ENCODE measurements around the gene RALGPS1.
"Not testable (repeated sequence)": the region's sequence is repeated elsewhere in the genome, so short reads cannot be mapped to it uniquely, and the experiment has no call there.

Gene RALGPS1

DNA sequence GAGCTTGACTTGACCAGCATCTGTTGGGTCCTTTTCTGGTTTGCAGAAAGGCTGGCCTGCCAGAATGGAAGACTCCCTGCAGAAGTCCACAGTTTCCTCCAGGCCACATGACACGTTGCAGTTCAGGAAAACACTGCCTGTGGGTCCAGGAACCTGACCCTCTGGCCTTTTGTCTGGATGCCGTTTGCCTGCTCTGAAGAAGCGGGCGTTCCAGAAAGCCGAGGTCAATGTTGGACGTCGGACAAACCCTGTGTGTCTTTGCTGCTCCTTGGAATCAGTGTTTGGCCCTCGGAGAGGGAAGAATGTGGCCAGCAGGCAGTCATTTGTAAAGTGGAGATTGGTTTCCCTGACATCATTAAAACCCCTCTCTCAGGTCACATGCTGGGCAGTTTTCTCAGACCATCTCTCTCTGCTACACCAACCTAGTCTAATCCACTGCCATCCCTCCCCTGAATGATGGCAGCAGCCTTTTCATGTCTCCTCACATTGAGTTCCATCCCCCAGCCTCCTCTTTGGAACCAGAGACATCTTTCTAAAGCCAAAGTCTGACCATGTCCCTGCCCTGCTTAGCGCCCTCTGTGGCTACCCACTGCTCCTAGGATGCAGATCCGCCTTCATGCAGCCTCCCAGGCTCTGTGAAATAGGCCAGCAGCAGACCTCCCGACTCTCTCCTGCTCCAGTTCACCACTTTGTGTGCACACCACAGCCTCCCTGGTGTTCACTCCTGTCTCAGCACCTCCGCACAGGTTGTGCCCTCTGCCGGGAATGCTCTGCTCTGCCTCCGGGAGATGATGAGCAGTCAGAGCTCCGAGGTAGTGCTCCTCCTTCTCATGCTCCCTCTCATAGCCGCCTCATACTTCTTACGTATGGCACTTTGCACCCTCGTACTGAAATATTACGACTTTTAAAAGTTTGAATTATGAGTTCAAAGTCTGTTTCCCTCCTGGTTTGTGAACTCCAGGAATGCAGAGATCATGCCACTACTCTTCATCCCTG, 75.6 kb downstream of the RALGPS1 start:
- no peak for DNase-seq

GRCh38 chr9:126991183-126991582, 76.6 kb downstream of the RALGPS1 start:
- no peak for DNase-seq

DNA sequence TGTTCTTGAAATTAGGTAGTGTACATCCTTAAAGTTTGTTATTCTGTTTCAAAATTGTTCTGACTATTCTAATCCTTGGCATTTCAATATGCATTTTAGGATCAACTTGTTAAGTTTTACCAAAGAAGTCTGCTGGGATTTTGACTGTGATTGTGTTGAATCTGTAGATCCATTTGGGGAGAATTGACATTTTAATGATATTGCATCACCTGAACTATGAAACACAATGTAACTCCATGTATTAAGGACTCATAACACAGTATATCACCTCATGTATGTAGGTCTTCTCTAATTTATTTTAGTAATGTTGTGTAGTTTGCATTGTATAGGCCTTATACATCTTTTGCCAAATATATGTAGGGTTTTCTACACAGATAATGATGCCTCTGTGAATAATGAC, 77.8 kb downstream of the RALGPS1 start:
- no peak for DNase-seq

DNA sequence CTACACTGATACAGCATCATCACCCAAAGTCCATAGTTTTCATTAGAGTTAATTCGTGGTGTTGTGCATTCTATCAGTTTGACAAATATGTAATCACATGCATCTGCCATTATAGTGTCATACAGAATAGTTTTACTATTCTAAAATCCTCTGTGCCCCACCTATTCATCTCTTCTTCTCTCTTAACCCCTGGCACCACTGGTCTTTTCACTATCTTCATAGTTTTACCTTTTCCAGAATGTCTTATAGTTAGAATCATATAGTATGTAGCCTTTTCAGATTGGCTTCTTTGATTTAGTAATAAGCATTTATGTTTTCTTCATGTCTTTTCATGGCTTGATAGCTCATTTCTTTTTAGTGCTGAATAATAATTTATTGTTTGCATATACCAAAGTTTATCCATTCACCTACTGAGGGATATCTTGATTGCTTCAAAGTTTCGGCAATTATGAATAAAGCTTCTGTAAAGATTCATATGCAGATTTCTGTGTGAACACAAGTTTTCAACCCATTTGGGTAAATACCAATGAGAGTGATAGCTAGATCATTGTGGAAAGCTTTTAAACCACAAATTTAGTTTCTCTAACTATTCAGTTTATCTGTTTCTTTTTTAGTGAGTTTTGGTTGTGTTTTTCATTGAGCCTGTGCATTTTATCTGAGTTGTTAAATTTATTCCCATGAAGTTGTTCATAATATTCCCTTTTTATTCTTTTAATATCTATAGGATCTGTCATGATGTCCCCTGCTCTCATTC, 84.9 kb downstream of the RALGPS1 start:
- DNase-seq, result no peak

DNA sequence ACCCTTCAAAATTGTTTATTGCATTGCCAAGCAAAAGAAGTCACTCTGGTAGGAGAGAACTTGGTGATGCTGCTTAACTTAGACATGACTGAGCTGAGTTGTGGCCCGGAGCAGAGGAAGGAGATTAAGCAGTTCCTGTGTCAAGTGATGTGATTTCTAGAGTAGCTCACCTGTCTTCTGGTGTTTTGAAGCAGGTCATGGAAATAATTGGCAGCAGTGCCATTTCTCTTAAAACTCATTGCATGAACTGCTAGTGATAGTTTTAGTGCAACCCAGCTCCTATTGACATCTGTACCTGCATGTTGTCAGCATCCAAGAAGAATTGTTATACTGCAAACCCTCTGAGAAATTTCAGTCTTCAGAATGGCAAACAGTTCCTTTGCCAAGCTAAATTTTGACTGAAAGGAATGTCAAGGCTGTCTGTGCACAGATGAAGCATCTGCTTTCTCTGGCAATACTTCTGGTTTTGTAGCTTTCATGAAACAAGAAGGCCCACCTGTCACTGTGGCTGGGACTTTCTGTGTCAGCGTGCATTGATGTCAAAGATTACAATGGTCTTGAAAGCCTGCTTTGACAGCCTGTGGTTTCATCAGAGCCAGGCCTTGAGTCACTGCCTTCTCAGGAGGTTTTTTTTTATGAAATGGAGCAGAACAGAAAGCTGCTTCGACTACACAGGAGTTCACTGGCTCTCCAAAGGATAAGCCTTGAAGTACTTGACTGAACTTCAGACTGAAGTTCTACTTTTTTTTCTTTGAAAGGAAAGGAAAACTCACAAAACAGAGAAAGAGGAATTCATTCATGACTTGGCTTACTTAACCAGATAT, 90.6 kb downstream of the RALGPS1 start:
- no peak for DNase-seq

GRCh38 chr9:127005770-127006314, 91.3 kb downstream of the RALGPS1 start:
- no peak for DNase-seq

DNA sequence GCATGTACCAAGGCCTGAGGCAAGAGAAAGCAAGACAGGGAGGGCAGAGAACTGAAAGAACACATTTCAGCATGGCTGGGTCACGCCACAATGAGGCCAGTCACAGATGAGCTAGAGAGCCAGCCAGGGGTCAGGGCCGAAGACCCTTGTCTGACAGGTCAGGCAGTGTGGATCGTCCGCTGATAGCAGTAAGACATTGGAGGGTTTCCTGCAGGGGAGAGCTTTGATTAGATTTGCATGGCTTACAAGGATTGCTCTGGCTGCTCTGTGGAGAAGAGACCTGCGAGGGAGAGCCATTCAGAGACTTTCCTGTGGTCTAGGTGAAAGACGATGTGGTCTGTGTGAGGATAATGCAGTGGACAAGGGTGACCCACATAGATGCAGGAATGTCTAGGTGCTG, 93.1 kb downstream of the RALGPS1 start:
- DNase-seq, result no peak

GRCh38 chr9:127008076-127008475, 93.5 kb downstream of the RALGPS1 start:
- no peak for DNase-seq

DNA sequence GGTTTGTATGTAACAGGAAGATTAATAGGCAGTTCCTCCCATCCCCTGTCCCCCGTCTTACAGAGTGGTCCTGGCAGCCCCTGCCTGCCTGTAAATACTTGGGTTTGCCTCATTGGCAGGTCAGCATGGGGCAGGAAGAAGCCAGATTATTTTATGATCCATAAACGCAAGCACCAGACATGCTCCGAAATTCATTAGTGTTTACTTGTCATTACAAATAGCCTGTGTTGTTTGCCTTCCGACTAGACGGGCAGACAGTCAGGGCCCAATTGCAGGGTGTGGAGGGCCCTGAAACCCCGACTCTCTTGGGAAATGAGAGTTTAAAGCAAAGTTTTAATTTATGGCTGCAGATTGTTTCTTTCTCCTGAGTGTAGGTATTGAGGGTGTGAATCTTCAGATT, 97.2 kb downstream of the RALGPS1 start:
- DNase-seq, result no peak

- DNase-seq, result no peak
These were observed 97.7 kb downstream of the RALGPS1 start for GRCh38 chr9:127012250-127012649.

- DNase-seq, result no peak
These were observed 99.0 kb downstream of the RALGPS1 start for GRCh38 chr9:127013597-127013996.

DNA sequence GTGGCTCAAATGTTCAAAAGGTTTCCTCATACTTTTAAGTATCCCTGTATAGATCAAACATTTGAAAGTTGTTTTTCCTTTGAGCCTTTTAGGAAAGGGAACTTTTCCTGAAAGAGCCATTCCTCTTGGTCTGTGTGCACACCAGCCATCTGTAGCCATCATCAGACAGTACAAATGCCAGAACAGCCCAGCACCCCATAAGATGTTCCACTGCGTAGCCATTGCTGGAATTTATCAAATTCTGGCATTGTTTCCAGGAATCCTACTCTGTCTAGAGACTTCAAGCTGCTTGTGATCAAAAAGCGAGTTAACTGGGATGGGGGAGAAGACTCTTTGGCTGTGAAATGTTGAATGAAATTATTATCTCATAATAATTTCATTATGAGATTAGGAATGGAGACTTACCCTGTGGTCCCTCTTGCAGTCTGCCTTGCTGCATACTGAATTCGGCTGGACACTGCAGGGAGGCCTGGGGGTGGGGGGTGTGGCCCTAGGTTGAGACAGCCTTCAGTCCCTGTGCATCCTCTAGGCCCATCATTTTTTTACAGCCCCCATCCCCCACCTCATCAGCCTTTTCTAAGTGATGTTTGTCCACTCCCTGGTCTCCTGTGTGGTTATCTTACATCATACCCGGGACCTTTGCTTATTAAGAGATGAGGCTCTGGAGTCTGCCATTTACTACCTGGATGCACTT, 99.8 kb downstream of the RALGPS1 start:
- DNase-seq, result no peak

GRCh38 chr9:127014910-127015540, 100.4 kb downstream of the RALGPS1 start:
- DNase-seq, result no peak

DNA sequence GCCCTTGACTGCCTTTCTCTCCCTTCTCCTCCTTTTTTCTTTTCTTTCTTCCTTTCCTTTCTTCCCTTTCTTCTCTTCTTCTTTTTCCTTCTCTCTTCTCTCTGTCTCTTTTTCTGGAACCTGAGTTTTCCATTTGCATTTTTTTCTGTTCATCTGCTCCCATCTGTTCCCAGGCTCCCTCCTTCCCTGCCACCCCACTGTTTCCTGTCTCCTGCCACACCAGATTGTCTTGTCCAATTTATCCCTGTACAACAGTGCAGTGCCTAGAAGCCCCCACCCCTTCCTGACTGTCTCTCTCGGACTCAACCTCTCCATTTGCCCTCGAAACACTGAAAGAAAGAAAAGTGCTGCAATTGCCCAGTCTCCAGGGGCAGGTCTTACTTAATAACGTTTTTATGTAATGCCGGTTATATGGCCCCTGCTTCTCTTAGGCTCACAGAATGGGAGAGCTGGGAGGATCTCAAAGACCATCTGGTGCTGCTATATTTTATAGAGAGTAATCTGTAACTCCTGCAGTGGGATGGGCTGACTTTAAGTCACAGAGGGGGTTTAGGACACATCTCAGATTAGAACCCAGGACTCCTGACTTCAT, 101.4 kb downstream of the RALGPS1 start:
- DNase-seq, result no peak

GRCh38 chr9:127017979-127018378, 103.4 kb downstream of the RALGPS1 start:
- DNase-seq, result not testable (repeated sequence)

GRCh38 chr9:127018935-127019334, 104.4 kb downstream of the RALGPS1 start:
- no peak for DNase-seq

DNA sequence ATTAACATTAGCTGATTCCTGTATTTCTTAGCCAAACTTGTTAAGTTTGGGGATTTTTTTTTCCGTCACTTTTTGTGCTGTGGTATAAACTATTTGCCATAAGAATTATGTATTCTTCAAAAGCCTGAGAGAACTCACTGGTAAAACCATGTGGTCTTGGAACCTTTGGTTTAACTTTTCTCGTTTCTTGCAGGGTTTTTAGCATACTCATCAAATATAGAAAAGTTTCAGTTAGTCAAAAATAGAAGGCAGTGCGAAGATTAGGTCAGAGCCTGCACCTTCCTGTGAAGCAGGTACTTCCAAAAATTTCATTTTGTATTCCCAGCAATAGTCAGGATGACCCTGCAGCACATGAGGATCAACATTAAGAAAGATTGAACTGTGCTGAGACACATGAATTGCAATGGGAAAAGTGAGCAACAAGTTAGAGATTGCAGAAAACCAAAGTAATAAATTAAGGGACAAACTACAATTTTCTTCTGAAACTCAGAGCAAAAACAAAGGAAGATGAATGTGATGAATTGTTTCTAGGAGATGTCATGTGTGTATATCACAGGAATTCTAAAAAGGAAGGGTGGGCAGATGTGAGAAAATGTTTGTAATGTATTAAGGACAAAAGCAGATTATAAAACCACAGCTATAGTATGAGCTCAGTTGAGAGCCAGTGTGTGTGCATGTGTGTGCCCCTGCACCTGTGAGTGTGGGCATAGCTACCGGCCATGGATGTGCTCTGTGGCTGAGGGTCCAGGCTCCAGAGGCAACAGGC, 105.6 kb downstream of the RALGPS1 start:
- no peak for DNase-seq

- no peak for DNase-seq
These were observed 106.2 kb downstream of the RALGPS1 start for GRCh38 chr9:127020802-127021078.

DNA sequence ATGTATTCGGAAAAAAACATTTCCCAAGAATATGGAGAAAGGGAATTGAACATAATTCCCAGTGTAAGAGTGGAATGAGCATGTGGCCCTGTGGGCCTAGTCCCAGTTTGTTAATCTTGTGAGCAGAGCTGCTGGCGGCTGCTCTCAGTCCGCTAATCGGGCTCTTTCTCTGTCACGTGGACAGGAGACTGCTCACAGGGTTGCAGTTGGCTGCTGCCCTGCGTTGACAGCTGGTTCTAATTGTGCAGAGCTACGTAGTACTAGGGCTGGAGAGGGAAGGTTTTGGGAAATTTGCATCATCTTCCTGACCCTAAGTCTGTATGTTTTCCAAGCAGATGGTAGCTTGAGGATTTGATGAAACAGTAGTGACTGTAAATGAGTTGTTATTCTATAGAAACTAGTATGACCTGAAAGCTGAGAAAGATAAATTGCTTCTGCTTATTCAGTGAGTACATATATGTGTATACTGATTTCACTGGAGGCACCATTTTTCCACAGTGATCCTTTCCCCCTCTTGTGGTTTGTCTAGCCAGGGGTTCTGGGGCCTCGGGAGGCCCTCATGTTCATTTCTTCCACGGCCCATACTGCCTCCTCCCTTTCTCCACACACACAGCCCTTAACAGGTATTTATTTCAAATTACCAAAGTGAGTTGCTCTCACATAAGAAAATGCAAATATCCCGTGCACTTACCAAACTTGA, 107.2 kb downstream of the RALGPS1 start:
- peak; percentile 94 for DNase-seq

All from HCEC 1CT (cell line).